H1 (cell line): ENCODE data around the gene BTC. TPM values are rescaled to one million over a fixed set of nuclear protein-coding genes. Genes with fewer than 3 reads are reported as not detected.

Source experiments
- CTCF ChIA-PET: fragments of 300-600 bp; sonication (Branson Sonifier 250); formaldehyde crosslinking; loops from one replicate; lab custom pipeline; 2021; ENCODE audit not compliant: partially characterized antibody; lab: Charles Lee
- POLR2A ChIA-PET: fragments of 300-600 bp; sonication (Branson Sonifier 250); formaldehyde crosslinking; loops from one replicate; lab custom pipeline; 2021; ENCODE audit warnings: inconsistent platforms; ENCODE audit not compliant: partially characterized antibody; lab: Charles Lee
- DNase-seq, 2 experiments: peaks; one replicate each; pipeline versions ENCODE4 v3.0.0 to v3.0.0-alpha.2; 2010 to 2022; ENCODE audit warnings: low spot score in 2 of 2, low read depth in 1 of 2, mixed read lengths in 1 of 2
- FAIRE-seq: peaks from 2 replicates; lab custom pipeline; 2011; peaks lifted over from hg19 to GRCh38; lab: Jason Lieb, UNC
- H2AFZ ChIP-seq: 2 replicates; pipeline ENCODE4 v1.8.1; 2012; ENCODE audit warnings: low read length, inconsistent platforms
- H2AK5ac ChIP-seq: 2 replicates; pipeline ENCODE4 v1.6.1; 2013; ENCODE audit warnings: low read depth, low read length
- H2BK120ac ChIP-seq: replicated peaks from 2 replicates; pipeline ENCODE3; 2013; ENCODE audit warnings: low read depth, low read length, inconsistent platforms
- H2BK12ac ChIP-seq: 2 replicates; pipeline ENCODE4 v1.6.1; 2013; ENCODE audit warnings: low read depth, low read length
- H2BK15ac ChIP-seq: 2 replicates; pipeline ENCODE4 v1.6.1; 2013; ENCODE audit warnings: low read length
- H2BK20ac ChIP-seq: 2 replicates; pipeline ENCODE4 v1.6.1; 2013; ENCODE audit warnings: low read length
- H2BK5ac ChIP-seq: 2 replicates; pipeline ENCODE4 v1.6.1; 2013; ENCODE audit warnings: low read depth, low read length
- H3K14ac ChIP-seq: 2 replicates; pipeline ENCODE4 v1.6.1; 2013; ENCODE audit warnings: inconsistent platforms; ENCODE audit not compliant: insufficient read length
- H3K18ac ChIP-seq: 2 replicates; pipeline ENCODE4 v1.6.1; 2013; ENCODE audit warnings: low read length; ENCODE audit errors: extremely low read depth
- H3K23ac ChIP-seq: 2 replicates; pipeline ENCODE4 v1.6.1; 2013; ENCODE audit warnings: inconsistent platforms; ENCODE audit not compliant: insufficient read length
- H3K23me2 ChIP-seq: 2 replicates; pipeline ENCODE4 v1.6.1; 2013; ENCODE audit warnings: low read depth, low read length
- H3K27ac ChIP-seq: 2 replicates; pipeline ENCODE4 v1.6.1; 2011; ENCODE audit warnings: low read depth, low read length, inconsistent platforms
- H3K27me3 ChIP-seq, 4 experiments: replicated peaks in 1 of 4; 1 replicate in 1 of 4; 2 replicates in 3 of 4; pipeline versions ENCODE4 v1.6.1 to v1.8.1; 2011 to 2013; ENCODE audit warnings: low read length in 3 of 4, mild to moderate bottlenecking in 3 of 4, inconsistent platforms in 2 of 4, mixed read lengths in 2 of 4, moderate library complexity in 1 of 4; ENCODE audit not compliant: control insufficient read depth in 3 of 4, insufficient read depth in 3 of 4; ENCODE audit errors: extremely low read depth in 1 of 4
- H3K36me3 ChIP-seq, 4 experiments: 2 replicates each; pipeline versions ENCODE4 v1.6.1 to v1.8.1; 2011 to 2013; ENCODE audit warnings: mild to moderate bottlenecking in 4 of 4, low read length in 3 of 4, moderate library complexity in 2 of 4, control low read depth in 1 of 4, inconsistent platforms in 1 of 4; ENCODE audit not compliant: insufficient read depth in 4 of 4, control insufficient read depth in 2 of 4
- H3K4ac ChIP-seq: replicated peaks from 2 replicates; pipeline ENCODE3; 2013; ENCODE audit warnings: low read length, low read depth, mixed read lengths, inconsistent platforms; ENCODE audit not compliant: insufficient read length
- H3K4me1 ChIP-seq, 4 experiments: replicated peaks in 1 of 4; 1 replicate in 1 of 4; 2 replicates in 3 of 4; pipeline versions ENCODE4 v1.6.1 to v1.8.1; 2011 to 2013; ENCODE audit warnings: low read length in 3 of 4, inconsistent platforms in 2 of 4, mixed read lengths in 1 of 4; ENCODE audit not compliant: insufficient read depth in 4 of 4, control insufficient read depth in 3 of 4
- H3K4me2 ChIP-seq, 2 experiments: 2 replicates each; pipeline versions ENCODE4 v1.6.1 to v1.8.1; 2011 to 2013; ENCODE audit warnings: low read depth in 2 of 2, low read length in 2 of 2, control low read depth in 1 of 2, inconsistent platforms in 1 of 2, mild to moderate bottlenecking in 1 of 2; ENCODE audit not compliant: insufficient read depth in 1 of 2
- H3K4me3 ChIP-seq, 4 experiments: fragments of 200-600, 300-600 bp in 1 of 4; sonication (generic), shearing (Covaris generic), sonication (Bioruptor Twin) in 1 of 4; 2 replicates each; pipeline versions ENCODE4 v1.5.1 to v1.8.1; 2011 to 2016; ENCODE audit warnings: low read length in 4 of 4, low read depth in 3 of 4, control low read depth in 2 of 4, inconsistent platforms in 2 of 4, mild to moderate bottlenecking in 2 of 4, mixed read lengths in 1 of 4, moderate library complexity in 1 of 4; ENCODE audit not compliant: insufficient read depth in 2 of 4; ENCODE audit errors: extremely low read depth in 1 of 4
- H3K56ac ChIP-seq: replicated peaks from 2 replicates; pipeline ENCODE3; 2013; ENCODE audit warnings: low read depth, mild to moderate bottlenecking, mixed read lengths, low read length, inconsistent platforms; ENCODE audit not compliant: insufficient read length
- H3K79me1 ChIP-seq: 2 replicates; pipeline ENCODE4 v1.6.1; 2013; ENCODE audit warnings: low read depth, low read length, control low read depth
- H3K79me2 ChIP-seq, 2 experiments: 2 replicates each; pipeline versions ENCODE4 v1.6.1 to v1.8.1; 2012 to 2013; ENCODE audit warnings: low read length in 2 of 2, mild to moderate bottlenecking in 2 of 2, inconsistent platforms in 1 of 2; ENCODE audit not compliant: insufficient read depth in 2 of 2, control insufficient read depth in 1 of 2
- H3K9ac ChIP-seq, 4 experiments: replicated peaks in 1 of 4; 1 replicate in 1 of 4; 2 replicates in 3 of 4; pipeline versions ENCODE4 v1.6.1 to v1.8.1; 2011 to 2013; ENCODE audit warnings: low read depth in 3 of 4, low read length in 3 of 4, control low read depth in 2 of 4, mild to moderate bottlenecking in 2 of 4, moderate library complexity in 2 of 4, inconsistent platforms in 1 of 4; ENCODE audit errors: extremely low read depth in 1 of 4
- H3K9me3 ChIP-seq, 2 experiments: 2 replicates each; pipeline versions ENCODE4 v1.6.1 to v1.8.1; 2012 to 2013; ENCODE audit warnings: mild to moderate bottlenecking in 2 of 2, moderate library complexity in 2 of 2, control low read depth in 1 of 2, inconsistent platforms in 1 of 2, low read depth in 1 of 2, low read length in 1 of 2, mixed read lengths in 1 of 2; ENCODE audit not compliant: insufficient read depth in 2 of 2
- H4K20me1 ChIP-seq, 2 experiments: replicated peaks in 1 of 2; 2 replicates each; pipeline versions ENCODE3 to v1.8.1; 2011 to 2013; ENCODE audit warnings: inconsistent platforms in 2 of 2, low read length in 2 of 2, mild to moderate bottlenecking in 1 of 2; ENCODE audit not compliant: insufficient read depth in 2 of 2, control insufficient read depth in 1 of 2
- H4K5ac ChIP-seq: 2 replicates; pipeline ENCODE4 v1.6.1; 2013; ENCODE audit warnings: low read length, low read depth, mixed read lengths, inconsistent platforms; ENCODE audit not compliant: insufficient read length
- H4K8ac ChIP-seq: 2 replicates; pipeline ENCODE4 v1.8.0; 2013; ENCODE audit warnings: mild to moderate bottlenecking, moderate library complexity, low read length, inconsistent platforms; ENCODE audit not compliant: insufficient read depth; ENCODE audit errors: extremely low read depth
- H4K91ac ChIP-seq: replicated peaks from 2 replicates; pipeline ENCODE3; 2013; ENCODE audit warnings: low read length, mixed read lengths, inconsistent platforms; ENCODE audit not compliant: insufficient read length
- CTCF ChIP-seq, 3 experiments: IDR thresholded peaks; 1 replicate in 2 of 3; 2 replicates in 1 of 3; pipeline versions ENCODE4 v1.5.1 to v1.6.1; 2011; ENCODE audit warnings: low read length in 3 of 3, mild to moderate bottlenecking in 3 of 3, inconsistent platforms in 2 of 3, low read depth in 1 of 3, moderate library complexity in 1 of 3; ENCODE audit not compliant: insufficient read depth in 1 of 3; ENCODE audit errors: control extremely low read depth in 1 of 3
- PHF8 ChIP-seq: fragments of 200-600 bp; sonication (generic); conservative IDR thresholded peaks from 2 replicates; pipeline ENCODE4 v1.7.1; 2012; ENCODE audit warnings: low read depth, mild to moderate bottlenecking, inconsistent platforms, low read length, moderate library complexity
- SP1 ChIP-seq: IDR thresholded peaks from 2 replicates; pipeline ENCODE4 v1.6.1; 2011; ENCODE audit warnings: low read depth, low read length
- polyA plus RNA-seq, 7 experiments: library from polyadenylated mRNA; depleted of rRNA in 3 of 7; stranded (reverse) in 5 of 7; unstranded in 2 of 7; fragments of >200 nt in 5 of 7; fragments of 200-250 nt in 2 of 7; gene quantifications; 1 replicate in 5 of 7; 2 replicates in 1 of 7; 4 replicates in 1 of 7; pipeline versions ENCODE4 v1.2.1 to v1.2.3, GENCODE V29; 2011 to 2013; ENCODE audit warnings: missing spikeins in 2 of 7, mixed read lengths in 2 of 7
- total RNA-seq: library from RNA; stranded (reverse); fragmentation: NEBNext Ultra II Directional; extraction: Animal tissue kit (Norgen Biotek cat#: 25700); gene quantifications from 2 replicates; pipeline ENCODE4 v1.2.1, GENCODE V29; 2021

BTC gene
- total and polyA plus RNA-seq, 2 of the 8 experiments (the other 6 are each of a cell fraction or from before 2014, with no cell fraction given): 0.09 TPM; not detected in 1

GRCh38 chr4:74814052-74814451 is 19.7 kb upstream of the BTC start:
- Histone ChIP-seq H2AFZ (no peak overlapping the region), H4K5ac (no peak overlapping the region), H3K23ac (no peak overlapping the region), H2BK12ac (no peak overlapping the region), H3K4me1 (no peaks in the 10 kb centered on the region), H3K18ac (no peak overlapping the region), H2AK5ac (no peak overlapping the region), H3K9me3 (no peaks in the 10 kb centered on the region), H2BK20ac (no peak overlapping the region), H3K79me2 (no peaks in the 10 kb centered on the region), H2BK120ac (no peak overlapping the region), H4K20me1 (no peaks in the 10 kb centered on the region), H3K4ac (no peak overlapping the region), H4K91ac (no peak overlapping the region), H3K56ac (no peak overlapping the region), H3K27me3 (no peaks in the 10 kb centered on the region), H3K4me2 (no peak overlapping the region), H3K23me2 (no peaks in the 10 kb centered on the region), H3K36me3 (no peaks in the 10 kb centered on the region), H3K79me1 (no peaks in the 10 kb centered on the region), H4K8ac (no peak overlapping the region), H3K4me3 (no peak overlapping the region), H3K9ac (no peak overlapping the region), H3K27ac (no peak overlapping the region), H3K14ac (no peak overlapping the region), H2BK15ac (no peak overlapping the region), H2BK5ac (no peak overlapping the region)
- FAIRE-seq (no peak), DNase-seq (no peak)
- CTCF ChIA-PET: interaction anchor here (1.1 kb wide), 1 partner anchor 61 kb away, joined by 3 read pairs; no protein-coding TSS in a partner anchor
- POLR2A ChIA-PET: no interaction called here
- TF ChIP-seq PHF8 (no peak), CTCF (IDR thresholded peaks at IDR 0.05; ENCODE audit: control extremely low read depth in 1 of 3, insufficient read depth in 1 of 3, low read depth in 1 of 3, low read length in 3 of 3) (no peak), SP1 (no peak)
